Activated CD4-positive, alpha-beta T cell treated with anti-CD3 and anti-CD28 coated beads, Interleukin-2, amount 10 ng/mL, durations not matched to agents 7 days and 5 days (primary cell): ENCODE measurements around the gene YAP1. TPM values are rescaled to one million over a fixed set of nuclear protein-coding genes. Genes with fewer than 3 reads are reported as not detected.
"Not testable (repeated sequence)": the region's sequence is repeated elsewhere in the genome, so short reads cannot be mapped to it uniquely, and the experiment has no call there.

Experiments used
- CTCF ChIA-PET: fragments of 350-600 bp; sonication (Branson Sonifier 250); formaldehyde crosslinking; loops from one replicate; lab custom pipeline; 2021; ENCODE audit warnings: antibody characterized with exemption; lab: Charles Lee
- POLR2A ChIA-PET: fragments of 350-600 bp; sonication (Branson Sonifier 250); formaldehyde crosslinking; loops from one replicate; lab custom pipeline; 2021; ENCODE audit warnings: antibody characterized with exemption; lab: Charles Lee
- DNase-seq: peaks from one replicate; pipeline ENCODE4 v3.0.0-alpha.2; 2020
- H3K27ac Mint-ChIP-seq: one replicate; pipeline ENCODE4 v1.8.0; 2021; ENCODE audit warnings: mild to moderate bottlenecking, moderate library complexity, mixed read lengths
- H3K27me3 Mint-ChIP-seq: one replicate; pipeline ENCODE4 v1.8.0; 2021; ENCODE audit warnings: mixed read lengths
- H3K36me3 Mint-ChIP-seq: one replicate; pipeline ENCODE4 v1.8.0; 2021; ENCODE audit warnings: low read depth, mixed read lengths
- H3K4me1 Mint-ChIP-seq: one replicate; pipeline ENCODE4 v1.8.0; 2021; ENCODE audit warnings: mixed read lengths
- H3K4me3 Mint-ChIP-seq: one replicate; pipeline ENCODE4 v1.8.0; 2021; ENCODE audit warnings: mild to moderate bottlenecking, moderate library complexity, mixed read lengths
- H3K9me3 Mint-ChIP-seq: one replicate; pipeline ENCODE4 v1.8.0; 2021; ENCODE audit warnings: mixed read lengths
- total RNA-seq, 2 experiments: library from RNA; stranded (reverse); gene quantifications; one replicate each; pipeline ENCODE4 v1.2.3, GENCODE V29; 2021

YAP1 gene
- total RNA-seq, 2 experiments from 2014 or later = not detected

DNA sequence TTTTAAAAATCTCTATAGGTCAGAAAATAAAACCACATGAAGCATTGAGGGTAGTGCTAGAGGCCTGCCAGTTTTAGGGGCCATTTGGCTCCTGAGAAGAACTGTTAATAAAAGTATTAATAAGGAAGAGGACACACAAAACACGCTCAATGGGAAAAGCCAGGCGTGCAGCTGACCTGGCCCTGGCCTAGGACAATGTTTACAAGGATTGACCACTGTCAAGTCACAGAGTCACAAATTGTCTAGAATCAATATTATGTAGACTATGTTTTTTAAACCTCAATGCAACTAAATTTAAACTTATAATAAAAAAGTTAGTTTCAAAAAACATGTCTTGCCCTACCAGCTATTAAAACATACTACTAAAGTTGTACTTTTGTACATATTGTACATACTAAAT is 89.4 kb downstream of the YAP1 start:
- H3K27me3 Mint-ChIP-seq = peaks cover 29% of the 10 kb centered on the region
- ChIA-PET POLR2A (no interaction called here), CTCF (no interaction called here)
- H3K9me3 Mint-ChIP-seq = no peaks in the 10 kb centered on the region
- no peak for DNase-seq
- no peaks in the 10 kb centered on the region for H3K36me3 Mint-ChIP-seq
- H3K4me3 Mint-ChIP-seq = no peak overlapping the region
- H3K27ac Mint-ChIP-seq = no peak overlapping the region
- no peaks in the 10 kb centered on the region for H3K4me1 Mint-ChIP-seq

GRCh38 chr11:102200325-102200724 is 90.1 kb downstream of the YAP1 start:
- H3K36me3 Mint-ChIP-seq, POLR2A ChIA-PET, H3K4me3 Mint-ChIP-seq, H3K9me3 Mint-ChIP-seq, H3K4me1 Mint-ChIP-seq, H3K27ac Mint-ChIP-seq, DNase-seq, CTCF ChIA-PET: not testable (repeated sequence)
- H3K27me3 Mint-ChIP-seq = peaks cover 29% of the 10 kb centered on the region

GRCh38 chr11:102201776-102202175 is 91.5 kb downstream of the YAP1 start:
- DNase-seq = no peak
- no peak overlapping the region for H3K27ac Mint-ChIP-seq
- H3K9me3 Mint-ChIP-seq = no peaks in the 10 kb centered on the region
- H3K27me3 Mint-ChIP-seq = peaks cover 26% of the 10 kb centered on the region
- ChIA-PET CTCF (no interaction called here), POLR2A (no interaction called here)
- H3K4me1 Mint-ChIP-seq = no peaks in the 10 kb centered on the region
- H3K4me3 Mint-ChIP-seq = no peak overlapping the region
- no peaks in the 10 kb centered on the region for H3K36me3 Mint-ChIP-seq

DNA sequence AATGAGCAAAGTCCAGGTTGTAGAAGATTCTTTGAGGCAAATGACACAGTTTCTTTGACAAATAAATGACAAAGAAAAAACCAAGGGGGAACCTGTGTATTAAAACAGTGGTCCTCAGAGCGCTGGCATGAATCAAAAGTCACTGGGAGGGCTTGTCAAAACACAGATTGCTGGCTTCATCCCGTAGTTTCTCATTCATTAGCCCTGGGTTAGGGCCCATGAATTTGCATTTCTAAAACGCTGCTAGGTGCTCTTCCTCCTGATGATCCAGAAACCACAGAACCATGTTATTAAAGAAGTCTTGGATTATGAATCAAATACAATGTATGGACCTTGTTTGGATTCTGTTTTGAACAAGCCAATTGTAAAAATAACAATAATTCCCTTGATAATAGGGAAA is 92.7 kb downstream of the YAP1 start:
- Mint-ChIP-seq H3K4me1 (no peaks in the 10 kb centered on the region), H3K36me3 (no peaks in the 10 kb centered on the region), H3K4me3 (no peak overlapping the region), H3K27ac (no peak overlapping the region), H3K27me3 (peaks cover 23% of the 10 kb centered on the region), H3K9me3 (no peaks in the 10 kb centered on the region)
- DNase-seq = no peak
- ChIA-PET POLR2A (no interaction called here), CTCF (no interaction called here)

DNA sequence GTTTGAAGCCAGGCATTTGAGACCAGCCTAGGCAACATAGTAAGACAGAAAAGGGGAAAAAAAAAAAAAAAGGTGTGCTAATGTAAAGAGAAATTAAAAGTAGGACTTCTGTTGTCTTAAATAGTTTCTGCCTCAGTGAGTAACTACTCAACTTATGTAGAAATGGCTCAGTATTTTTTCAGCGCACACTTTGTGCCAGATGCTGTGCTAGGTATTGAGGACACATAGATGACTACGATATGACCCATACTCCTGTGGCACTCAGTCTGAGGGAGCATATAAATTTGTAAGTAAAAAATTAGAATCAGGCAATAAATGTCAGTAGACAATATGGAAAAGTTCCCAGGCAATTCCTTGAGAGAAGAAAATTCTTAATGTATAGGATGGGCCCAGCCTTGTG is 93.9 kb downstream of the YAP1 start:
- POLR2A ChIA-PET = no interaction called here

DNA sequence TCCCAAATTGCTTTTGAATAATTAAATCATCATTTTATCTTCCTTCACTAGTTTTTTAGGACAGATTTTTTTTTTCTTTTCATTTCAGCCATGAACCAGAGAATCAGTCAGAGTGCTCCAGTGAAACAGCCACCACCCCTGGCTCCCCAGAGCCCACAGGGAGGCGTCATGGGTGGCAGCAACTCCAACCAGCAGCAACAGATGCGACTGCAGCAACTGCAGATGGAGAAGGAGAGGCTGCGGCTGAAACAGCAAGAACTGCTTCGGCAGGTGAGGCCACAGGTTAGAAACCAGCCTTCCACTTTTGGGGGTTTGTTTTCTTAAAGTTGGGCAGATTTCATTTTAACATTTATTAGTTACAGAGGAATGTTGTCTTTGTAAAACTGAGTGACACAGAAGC is 95.6 kb downstream of the YAP1 start:
- H3K4me1 Mint-ChIP-seq = no peaks in the 10 kb centered on the region
- no peak overlapping the region for H3K4me3 Mint-ChIP-seq
- CTCF ChIA-PET = no interaction called here

More for the DNA sequence above, 93.9 kb downstream of the YAP1 start:
- no peak overlapping the region for H3K27ac Mint-ChIP-seq
- DNase-seq = no peak
- no peaks in the 10 kb centered on the region for H3K36me3 Mint-ChIP-seq
- H3K9me3 Mint-ChIP-seq = no peaks in the 10 kb centered on the region
- H3K4me1 Mint-ChIP-seq = no peaks in the 10 kb centered on the region
- H3K27me3 Mint-ChIP-seq = peaks cover 19% of the 10 kb centered on the region
- no peak overlapping the region for H3K4me3 Mint-ChIP-seq
- CTCF ChIA-PET = no interaction called here

DNA sequence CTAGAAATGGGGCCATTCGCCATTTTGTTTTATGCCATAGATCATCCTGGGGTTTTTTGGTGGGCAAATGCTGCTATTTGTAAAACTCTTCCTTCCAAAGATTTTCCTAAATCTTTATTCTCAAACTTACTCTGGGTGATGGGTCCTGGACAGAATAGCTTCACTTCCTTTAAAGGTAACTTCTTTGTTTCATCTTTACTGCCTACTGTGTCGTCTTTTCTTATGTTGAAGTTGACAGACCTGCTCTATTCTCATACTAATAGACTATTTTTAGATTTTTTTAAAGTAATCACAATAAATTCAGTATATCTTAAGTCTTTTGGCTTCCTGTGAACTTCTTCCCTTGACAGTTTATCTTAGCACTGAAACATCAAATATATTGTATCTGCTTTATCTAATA is 98.6 kb downstream of the YAP1 start:
- Mint-ChIP-seq H3K9me3 (no peaks in the 10 kb centered on the region), H3K4me3 (no peak overlapping the region), H3K4me1 (no peaks in the 10 kb centered on the region), H3K27ac (no peak overlapping the region), H3K27me3 (peaks cover 24% of the 10 kb centered on the region), H3K36me3 (no peaks in the 10 kb centered on the region)
- POLR2A ChIA-PET = no interaction called here
- DNase-seq = no peak
- CTCF ChIA-PET = no interaction called here

More for the DNA sequence above, 95.6 kb downstream of the YAP1 start:
- Mint-ChIP-seq H3K9me3 (no peaks in the 10 kb centered on the region), H3K27ac (no peak overlapping the region), H3K36me3 (no peaks in the 10 kb centered on the region), H3K27me3 (peaks cover 28% of the 10 kb centered on the region)
- DNase-seq = no peak
- POLR2A ChIA-PET = no interaction called here

- POLR2A ChIA-PET = interaction anchor here (0.8 kb wide), 1 partner anchor 12 kb away, joined by 3 read pairs; no protein-coding TSS in a partner anchor
- no peak for DNase-seq
- Mint-ChIP-seq H3K27me3 (peaks cover 17% of the 10 kb centered on the region), H3K36me3 (no peaks in the 10 kb centered on the region), H3K4me1 (no peaks in the 10 kb centered on the region), H3K27ac (no peak overlapping the region), H3K4me3 (no peak overlapping the region), H3K9me3 (no peaks in the 10 kb centered on the region)
- CTCF ChIA-PET = no interaction called here
Measured at GRCh38 chr11:102214623-102215022, 104.4 kb downstream of the YAP1 start.

DNA sequence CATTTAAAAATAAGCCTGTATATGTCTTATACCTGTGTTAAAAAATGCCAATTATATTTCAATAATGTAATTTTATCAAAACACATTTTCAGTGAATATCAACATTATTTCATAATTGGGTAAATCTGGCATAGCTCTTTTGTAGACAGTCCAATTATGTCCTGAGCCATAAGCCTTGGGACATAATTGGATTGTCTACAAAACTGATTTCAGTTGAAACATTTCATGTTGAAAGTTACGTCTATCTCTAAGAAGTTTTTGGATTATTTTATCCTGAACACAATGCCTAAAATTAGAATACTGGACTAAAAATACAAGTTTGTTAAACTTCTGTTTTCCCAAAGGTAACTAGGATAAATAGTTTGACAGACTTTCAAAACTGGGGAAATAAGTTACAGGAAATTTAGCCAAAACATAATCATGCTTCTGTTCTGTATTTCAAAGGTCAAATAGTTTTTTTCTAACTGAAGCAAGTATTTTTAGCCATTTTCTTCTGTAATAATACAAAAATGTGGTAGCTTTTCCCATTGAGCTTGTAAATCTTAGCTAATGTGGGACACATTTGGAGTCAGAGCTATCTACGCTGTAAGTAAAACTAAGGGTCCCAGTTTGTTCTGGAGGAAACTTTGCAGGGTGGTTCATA is 106.3 kb downstream of the YAP1 start:
- Mint-ChIP-seq H3K27ac (no peak overlapping the region), H3K36me3 (no peaks in the 10 kb centered on the region), H3K27me3 (peaks cover 10% of the 10 kb centered on the region), H3K9me3 (no peaks in the 10 kb centered on the region), H3K4me1 (no peaks in the 10 kb centered on the region), H3K4me3 (no peak overlapping the region)
- no peak for DNase-seq
- CTCF ChIA-PET = interaction anchor here (0.7 kb wide), 1 partner anchor 356 kb away, joined by 3 read pairs; no protein-coding TSS in a partner anchor
- POLR2A ChIA-PET = no interaction called here

- ChIA-PET CTCF (interaction anchor here (0.7 kb wide), 1 partner anchor 297 kb away, joined by 3 read pairs; no protein-coding TSS in a partner anchor), POLR2A (no interaction called here)
- Mint-ChIP-seq H3K27ac (no peak overlapping the region), H3K27me3 (peaks cover 8% of the 10 kb centered on the region), H3K36me3 (no peaks in the 10 kb centered on the region), H3K9me3 (no peaks in the 10 kb centered on the region), H3K4me1 (no peaks in the 10 kb centered on the region), H3K4me3 (no peak overlapping the region)
- DNase-seq = no peak
Measured at GRCh38 chr11:102220728-102221467, 110.7 kb downstream of the YAP1 start.

DNA sequence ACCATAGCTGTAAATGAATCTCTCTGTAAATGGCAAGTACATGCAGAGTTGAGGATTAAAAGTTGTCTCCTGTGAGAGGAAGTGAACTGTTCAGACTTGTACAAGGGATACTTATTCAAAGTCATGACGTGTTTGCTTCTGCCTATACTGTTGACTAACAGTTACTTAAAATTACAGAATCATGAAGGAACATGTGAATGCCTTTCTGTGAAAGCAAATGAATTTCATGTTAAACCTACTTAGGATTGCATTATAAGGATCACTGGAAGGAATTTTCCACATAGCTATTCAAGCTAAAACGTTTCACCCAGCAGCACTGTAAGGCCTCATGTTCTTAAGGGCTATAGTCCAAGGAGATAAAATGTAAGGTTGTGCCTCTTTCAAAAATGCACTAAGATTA is 113.6 kb downstream of the YAP1 start:
- H3K27ac Mint-ChIP-seq = no peak overlapping the region
- no peak for DNase-seq
- no peaks in the 10 kb centered on the region for H3K36me3 Mint-ChIP-seq
- H3K27me3 Mint-ChIP-seq = peaks cover 2% of the 10 kb centered on the region
- no peaks in the 10 kb centered on the region for H3K9me3 Mint-ChIP-seq
- no peaks in the 10 kb centered on the region for H3K4me1 Mint-ChIP-seq
- POLR2A ChIA-PET = no interaction called here
- CTCF ChIA-PET = no interaction called here
- no peak overlapping the region for H3K4me3 Mint-ChIP-seq

GRCh38 chr11:102225689-102226568 is 115.7 kb downstream of the YAP1 start:
- Mint-ChIP-seq H3K4me1 (no peaks in the 10 kb centered on the region), H3K4me3 (no peak overlapping the region), H3K36me3 (no peaks in the 10 kb centered on the region), H3K27ac (no peak overlapping the region), H3K9me3 (no peaks in the 10 kb centered on the region), H3K27me3 (peaks cover 6% of the 10 kb centered on the region)
- CTCF ChIA-PET = interaction anchor here (1.0 kb wide), 1 partner anchor 11 kb away, joined by 3 read pairs; no protein-coding TSS in a partner anchor
- POLR2A ChIA-PET = interaction anchor here (0.5 kb wide), 1 partner anchor 12 kb away, joined by 3 read pairs; no protein-coding TSS in a partner anchor
- DNase-seq = no peak
